Stomach smooth muscle (tissue), 2 donors: ENCODE results near the gene ANKRD66.
"Not testable (repeated sequence)": the region's sequence is repeated elsewhere in the genome, so short reads cannot be mapped to it uniquely, and the experiment has no call there.

ENCODE experiments used
- H3K27ac ChIP-seq: one replicate; pipeline ENCODE4 v1.7.0; 2013; ENCODE audit warnings: mild to moderate bottlenecking, low read length, inconsistent platforms
- H3K27me3 ChIP-seq, 2 donors: one replicate each; pipeline ENCODE4 v1.7.0; 2013; ENCODE audit warnings: low read length in 2 of 2; ENCODE audit not compliant: insufficient read depth in 2 of 2, control insufficient read depth in 1 of 2
- H3K36me3 ChIP-seq, 2 donors: one replicate each; pipeline ENCODE4 v1.7.0; 2013; ENCODE audit warnings: low read length in 2 of 2; ENCODE audit not compliant: control insufficient read depth in 2 of 2, insufficient read depth in 2 of 2
- H3K4me1 ChIP-seq: one replicate; pipeline ENCODE4 v1.7.0; 2013; ENCODE audit warnings: low read length; ENCODE audit not compliant: control insufficient read depth, insufficient read depth
- H3K4me3 ChIP-seq, 2 donors: one replicate each; pipeline ENCODE4 v1.7.0; 2013; ENCODE audit warnings: low read length in 2 of 2
- H3K9ac ChIP-seq, 2 donors: one replicate each; pipeline ENCODE4 v1.7.0; 2013; ENCODE audit warnings: low read length in 2 of 2, mild to moderate bottlenecking in 1 of 2
- H3K9me3 ChIP-seq, 2 donors: one replicate each; pipeline ENCODE4 v1.7.0; 2013; ENCODE audit warnings: low read length in 2 of 2; ENCODE audit not compliant: control insufficient read depth in 2 of 2
- donor health status: healthy.
- donor health status: Pancreatic carcinoma.

The ANKRD66 gene

DNA sequence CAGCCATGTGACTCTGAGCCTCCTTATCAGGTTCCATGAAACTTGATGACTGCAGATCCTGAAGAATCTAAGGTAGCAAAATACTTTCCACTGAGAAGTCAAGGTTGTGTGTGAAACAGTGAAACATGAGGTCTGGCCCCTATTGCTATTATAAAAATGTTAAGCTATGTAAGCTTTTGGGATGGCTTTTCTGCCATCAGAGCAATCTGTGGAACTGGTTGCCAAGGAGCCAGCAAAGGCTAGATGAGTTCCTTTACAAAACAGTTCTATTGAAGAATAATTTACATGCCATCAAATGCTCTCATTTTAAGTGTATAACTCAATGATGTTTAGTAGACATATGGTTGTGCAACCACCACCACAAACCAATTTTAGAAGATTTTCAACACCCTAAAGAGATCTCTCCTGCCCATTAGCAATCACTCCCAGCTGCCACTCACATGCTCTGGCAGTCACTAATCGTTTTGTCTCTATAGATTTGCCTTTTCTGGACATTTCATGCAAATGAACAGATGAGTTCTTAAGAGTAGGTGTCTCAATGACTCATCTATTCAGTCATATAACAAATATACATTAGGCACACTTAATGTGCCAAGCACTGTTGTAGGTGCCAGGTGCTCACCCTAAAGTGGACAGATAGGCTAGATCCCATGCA lies 26.6 kb downstream of the ANKRD66 start:
- no peak overlapping the region for H3K27ac ChIP-seq

DNA sequence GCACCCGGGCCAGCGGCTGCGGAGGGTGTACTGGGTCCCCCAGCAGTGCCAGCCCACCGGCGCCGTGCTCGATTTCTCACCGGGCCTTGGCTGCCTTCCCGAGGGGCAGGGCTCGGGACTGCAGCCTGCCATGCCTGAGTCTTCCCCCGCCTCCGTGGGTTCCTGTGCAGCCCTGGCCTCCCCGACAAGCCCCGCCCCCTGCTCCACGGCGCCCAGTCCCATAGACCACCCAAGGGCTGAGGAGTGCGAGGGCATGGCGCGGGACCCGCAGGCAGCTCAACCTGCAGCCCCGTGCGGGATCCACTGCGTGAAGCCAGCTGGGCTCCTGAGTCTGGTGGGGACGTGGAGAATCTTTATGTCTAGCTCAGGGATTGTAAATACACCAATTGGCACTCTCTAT lies 28.0 kb downstream of the ANKRD66 start:
- H3K27me3 ChIP-seq, H3K4me1 ChIP-seq, H3K36me3 ChIP-seq, H3K9me3 ChIP-seq, H3K9ac ChIP-seq, H3K4me3 ChIP-seq, H3K27ac ChIP-seq: not testable (repeated sequence)

More for the DNA sequence above, 26.6 kb downstream of the ANKRD66 start:
- Histone ChIP-seq H3K9ac (no peak overlapping the region), H3K4me3 (no peak overlapping the region), H3K9me3 (no peaks in the 10 kb centered on the region), H3K36me3 (no peaks in the 10 kb centered on the region), H3K27me3 (no peaks in the 10 kb centered on the region), H3K4me1 (no peaks in the 10 kb centered on the region)

DNA sequence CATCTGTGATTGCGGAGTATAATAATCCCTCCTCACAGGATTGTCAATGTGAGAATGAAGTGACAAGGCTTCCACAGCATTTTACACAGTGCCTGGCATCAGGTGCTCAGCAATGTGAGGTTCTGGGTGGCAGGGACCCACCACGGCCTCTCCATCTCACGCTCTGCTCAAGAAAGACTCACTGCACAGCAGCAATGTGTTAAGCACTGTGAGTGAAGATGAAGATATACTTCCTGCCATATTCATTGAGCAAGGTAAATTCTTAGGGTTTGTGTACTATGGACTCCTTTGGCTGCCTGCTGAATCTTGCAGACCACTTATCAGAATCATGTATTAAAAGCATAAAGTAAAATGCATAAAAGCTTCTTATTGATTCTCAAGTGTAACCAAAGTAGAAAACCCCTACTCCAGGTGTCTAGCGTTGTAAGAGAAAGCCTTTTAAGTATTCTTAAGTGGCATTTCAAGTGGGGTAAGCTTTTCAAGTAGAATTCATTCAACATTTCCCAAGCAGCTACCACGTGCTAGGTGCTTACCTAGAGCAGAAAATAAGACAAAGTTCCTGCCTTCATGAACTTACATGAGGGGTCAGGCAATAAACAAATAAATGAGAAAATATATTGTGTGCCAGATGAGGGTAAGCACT lies 29.5 kb downstream of the ANKRD66 start:
- no peak overlapping the region for H3K4me3 ChIP-seq
- H3K4me1 ChIP-seq = no peaks in the 10 kb centered on the region

DNA sequence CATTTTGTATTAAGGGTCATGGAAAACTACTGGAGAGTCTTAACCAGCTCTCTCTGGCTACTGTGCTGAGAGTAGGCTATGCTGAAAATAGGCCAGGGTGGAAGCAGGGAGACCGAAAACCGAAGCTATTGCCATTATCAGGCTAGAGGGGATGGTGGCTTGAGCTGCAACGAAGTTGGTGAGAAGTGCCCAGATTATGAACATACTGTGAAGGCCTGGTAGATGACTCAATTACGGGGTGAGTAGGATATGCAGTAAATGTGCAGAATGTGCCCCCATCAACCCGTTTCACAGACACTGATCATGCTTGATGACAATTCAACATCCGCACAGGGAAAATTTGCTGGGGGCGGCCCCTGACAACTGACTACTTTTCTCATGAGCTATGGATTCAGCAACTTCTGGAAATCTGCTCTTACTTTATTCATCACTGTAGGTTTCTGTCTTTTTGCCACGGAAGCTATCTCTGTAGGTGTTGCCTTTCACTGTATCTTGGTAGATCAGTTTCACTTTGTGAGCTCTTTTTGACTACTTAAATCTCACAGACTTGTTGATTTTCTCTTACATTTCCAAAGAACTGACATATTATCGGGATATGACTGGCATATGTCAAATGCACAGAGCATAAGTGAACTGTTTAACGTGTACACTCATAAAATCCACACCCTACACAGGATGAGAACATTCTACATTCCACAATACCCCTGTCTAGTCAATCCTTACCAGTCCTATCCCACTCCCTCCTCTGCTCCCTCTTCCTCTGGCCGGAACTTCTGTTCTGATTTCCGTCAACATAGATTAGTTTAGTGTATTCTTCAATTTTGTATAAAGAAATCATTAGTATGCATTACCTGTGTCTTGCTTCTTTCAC lies 31.0 kb downstream of the ANKRD66 start:
- Histone ChIP-seq H3K4me3 (no peak overlapping the region), H3K9me3 (no peaks in the 10 kb centered on the region), H3K27me3 (no peaks in the 10 kb centered on the region), H3K9ac (no peak overlapping the region), H3K36me3 (no peaks in the 10 kb centered on the region), H3K27ac (no peak overlapping the region), H3K4me1 (no peaks in the 10 kb centered on the region)

More for the DNA sequence above, 29.5 kb downstream of the ANKRD66 start:
- no peak overlapping the region for H3K9ac ChIP-seq
- no peaks in the 10 kb centered on the region for H3K27me3 ChIP-seq
- no peak overlapping the region for H3K27ac ChIP-seq
- H3K9me3 ChIP-seq = no peaks in the 10 kb centered on the region
- no peaks in the 10 kb centered on the region for H3K36me3 ChIP-seq

DNA sequence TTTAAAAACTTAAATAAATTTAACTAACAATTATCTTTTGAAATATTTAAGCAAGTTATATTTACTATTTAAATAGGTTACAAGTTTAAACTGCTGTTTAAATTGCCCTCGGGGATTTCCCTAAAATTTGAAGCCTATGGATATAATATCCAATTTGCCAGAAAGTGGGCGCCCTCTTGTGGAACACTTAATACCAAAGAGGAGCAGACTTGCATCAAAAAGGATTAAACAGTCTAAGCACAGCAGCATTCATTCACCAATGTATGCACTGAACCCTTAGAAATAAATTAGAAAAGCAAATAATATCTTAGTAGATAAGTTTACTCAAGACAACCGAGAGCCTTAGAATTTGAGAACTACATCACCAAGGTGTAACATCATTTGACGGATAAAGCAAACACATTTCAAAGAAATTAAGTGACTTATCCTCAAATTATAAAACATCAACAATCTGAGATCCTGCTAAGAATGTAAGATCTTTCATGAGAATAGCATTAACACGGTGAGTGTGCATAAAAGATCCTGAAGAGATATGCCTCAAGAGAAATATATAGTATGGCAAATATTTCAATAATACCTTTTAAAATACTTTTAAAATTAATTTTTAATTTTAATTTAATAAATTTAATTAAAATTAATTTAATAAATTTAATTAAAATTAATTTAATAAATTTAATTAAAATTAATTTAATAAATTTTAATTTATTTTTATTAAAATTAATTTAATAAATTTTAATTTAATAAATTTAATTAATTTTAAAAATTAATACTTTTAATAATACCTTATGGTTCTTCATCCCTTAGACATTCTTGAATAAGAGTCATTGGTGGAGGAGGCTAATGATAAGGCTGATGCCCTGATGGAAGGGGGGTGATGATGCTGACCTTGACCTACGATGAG lies 35.0 kb downstream of the ANKRD66 start:
- Histone ChIP-seq H3K4me1 (no peaks in the 10 kb centered on the region), H3K36me3 (no peaks in the 10 kb centered on the region), H3K27me3 (no peaks in the 10 kb centered on the region), H3K9ac (no peak overlapping the region), H3K4me3 (no peak overlapping the region), H3K27ac (no peak overlapping the region), H3K9me3 (no peaks in the 10 kb centered on the region)

DNA sequence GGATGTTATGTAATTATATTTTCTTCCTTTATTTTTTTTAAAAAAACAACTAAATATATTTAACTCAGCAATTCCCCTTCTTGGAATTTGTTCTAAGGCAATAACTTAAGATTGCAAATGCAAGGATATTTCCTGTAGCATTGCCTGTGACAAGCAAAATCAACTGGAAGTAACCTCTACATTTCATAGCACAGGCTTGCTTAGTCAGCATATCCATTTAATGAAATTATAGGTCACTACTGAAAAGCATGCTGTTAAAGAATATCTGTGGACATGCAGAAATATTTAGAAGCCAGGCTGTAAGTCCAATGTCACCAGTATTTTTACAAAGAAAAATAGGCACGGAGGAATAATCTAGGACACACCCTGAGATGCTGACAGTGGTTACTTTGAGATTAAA lies 37.8 kb downstream of the ANKRD66 start:
- Histone ChIP-seq H3K4me3 (no peak overlapping the region), H3K4me1 (no peaks in the 10 kb centered on the region), H3K27me3 (no peaks in the 10 kb centered on the region), H3K9ac (no peak overlapping the region), H3K36me3 (no peaks in the 10 kb centered on the region), H3K27ac (no peak overlapping the region), H3K9me3 (no peaks in the 10 kb centered on the region)

DNA sequence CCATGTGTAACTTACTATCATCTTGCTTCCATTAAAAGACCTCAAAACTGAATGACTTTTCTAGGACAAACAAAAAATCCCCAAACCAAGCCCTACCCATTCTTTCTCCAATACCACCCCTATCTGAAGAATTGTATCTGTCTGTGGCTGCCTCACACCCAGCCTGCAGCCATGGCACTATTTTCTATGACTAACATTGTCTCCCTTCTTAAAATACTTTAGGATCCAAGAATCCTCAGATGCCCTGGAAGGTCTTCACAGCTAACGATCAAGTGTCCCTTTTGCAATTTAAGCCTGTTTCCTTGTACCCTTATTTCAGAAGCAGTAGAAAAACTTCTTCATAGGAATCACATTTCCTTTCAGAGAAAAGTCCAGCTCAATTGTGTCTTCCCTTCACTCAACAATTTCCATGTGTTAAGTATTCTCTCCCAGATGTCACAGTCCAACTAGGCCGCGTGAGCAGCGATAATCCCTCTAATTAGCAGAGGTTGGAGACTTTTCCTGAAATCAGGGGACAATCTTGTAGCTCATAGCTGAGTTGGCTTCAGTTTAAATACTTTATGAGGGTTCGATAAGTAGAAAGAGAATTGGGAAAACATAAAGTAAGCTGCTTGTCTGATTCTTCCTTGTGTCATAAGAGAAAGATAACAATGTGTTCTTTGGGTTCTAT lies 41.3 kb downstream of the ANKRD66 start:
- Histone ChIP-seq H3K9ac (no peak overlapping the region), H3K4me3 (no peak overlapping the region), H3K27me3 (no peaks in the 10 kb centered on the region), H3K36me3 (no peaks in the 10 kb centered on the region), H3K27ac (no peak overlapping the region), H3K9me3 (no peaks in the 10 kb centered on the region), H3K4me1 (no peaks in the 10 kb centered on the region)

DNA sequence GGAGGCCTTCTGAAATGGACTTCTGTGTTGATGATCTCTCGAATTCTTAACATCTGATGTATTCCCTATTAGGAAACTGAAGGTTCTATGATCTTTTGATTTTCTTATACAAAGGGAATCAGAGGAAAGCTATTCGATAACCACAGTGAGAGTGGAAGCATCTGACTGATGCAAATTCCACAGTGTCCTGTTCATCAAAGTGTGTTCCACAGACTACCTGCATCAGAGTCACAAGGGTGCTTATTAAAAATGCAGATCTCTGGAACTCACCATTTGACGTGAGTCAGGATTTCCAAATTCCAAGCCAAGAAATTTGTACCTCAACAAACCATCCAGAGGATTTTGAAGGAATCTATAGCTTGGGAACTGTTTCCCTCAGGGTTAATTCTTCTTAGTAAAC lies 42.1 kb downstream of the ANKRD66 start:
- H3K9me3 ChIP-seq = no peaks in the 10 kb centered on the region
- H3K36me3 ChIP-seq = no peaks in the 10 kb centered on the region
- H3K27ac ChIP-seq = no peak overlapping the region
- no peaks in the 10 kb centered on the region for H3K27me3 ChIP-seq
- H3K9ac ChIP-seq = no peak overlapping the region
- no peaks in the 10 kb centered on the region for H3K4me1 ChIP-seq
- H3K4me3 ChIP-seq = no peak overlapping the region

DNA sequence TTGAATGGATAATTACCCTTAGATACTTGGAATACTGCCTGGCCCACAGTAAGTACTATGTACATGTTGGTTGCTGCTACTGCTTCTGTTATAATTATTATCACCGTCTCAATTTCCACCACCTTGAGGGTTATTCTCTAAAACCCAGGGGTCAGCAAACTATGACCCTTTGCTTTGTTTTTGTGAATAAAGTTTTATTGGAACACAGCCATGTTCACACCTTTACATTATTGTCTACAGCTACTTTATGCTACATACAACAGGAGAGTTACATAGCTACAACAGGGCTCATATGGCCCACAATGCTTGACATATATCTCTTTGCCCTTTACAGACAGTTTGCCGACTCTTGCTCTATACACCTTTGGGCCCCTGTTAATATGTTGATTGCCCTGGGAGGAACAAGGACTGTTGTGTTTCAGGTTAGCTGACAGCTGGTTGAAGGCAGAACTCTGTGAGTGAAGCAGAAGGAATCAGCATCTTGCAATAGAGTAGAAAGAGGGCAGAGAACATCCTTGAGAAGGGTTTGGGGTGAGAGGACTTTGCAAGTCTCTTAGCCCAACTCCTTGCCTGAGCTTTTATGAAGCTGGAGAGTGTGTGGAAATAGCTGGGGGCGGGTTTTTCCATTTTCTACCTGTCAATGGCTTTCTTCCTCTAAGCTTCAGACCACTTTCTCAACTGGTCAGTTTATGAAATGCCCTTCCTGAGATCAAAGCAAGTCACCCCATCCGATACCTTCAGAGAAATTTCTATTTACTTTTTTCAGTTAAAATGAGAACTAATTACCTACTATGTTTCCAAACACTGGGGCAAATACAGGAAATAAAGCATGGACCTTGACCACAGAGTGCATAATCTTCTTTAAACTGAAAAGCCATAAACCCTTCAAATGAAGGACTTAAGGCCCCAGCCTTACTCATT lies 43.0 kb downstream of the ANKRD66 start:
- Histone ChIP-seq H3K27ac (no peak overlapping the region), H3K36me3 (no peaks in the 10 kb centered on the region), H3K4me1 (no peaks in the 10 kb centered on the region), H3K27me3 (no peaks in the 10 kb centered on the region), H3K9me3 (no peaks in the 10 kb centered on the region), H3K9ac (no peak overlapping the region), H3K4me3 (no peak overlapping the region)
